ENCODE results near the gene PPM1M.
"Not testable (repeated sequence)": the region's sequence is repeated elsewhere in the genome, so short reads cannot be mapped to it uniquely, and the experiment has no call there.

Gene PPM1M

DNA sequence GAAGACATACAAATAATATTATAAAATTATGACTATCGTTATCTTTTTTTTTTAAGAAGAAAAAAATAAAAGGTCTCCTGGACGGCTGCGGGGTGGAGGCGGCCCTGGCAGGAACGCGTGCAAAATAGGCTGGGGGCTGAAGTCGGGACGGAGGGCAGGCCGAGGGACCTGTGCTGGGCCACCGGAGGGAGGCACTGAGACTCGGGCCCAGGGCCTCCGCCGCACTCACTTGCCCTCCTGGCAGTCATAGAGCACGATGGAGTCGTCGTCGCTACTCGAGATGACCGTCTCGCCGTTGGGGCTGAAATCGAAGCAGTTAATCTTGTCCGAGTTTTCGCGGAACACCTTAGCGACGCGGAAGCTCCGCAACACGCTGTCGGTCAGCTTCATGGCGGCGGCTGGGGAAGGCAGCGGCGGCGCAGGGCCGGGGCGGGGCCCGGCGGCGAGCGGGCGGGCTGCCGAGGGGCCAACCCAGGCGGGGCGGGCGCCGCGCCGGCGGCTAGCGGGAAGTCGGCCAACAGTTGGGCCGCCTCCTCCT lies 32.5 kb downstream of the PPM1M start:
- DNase-seq (ENCODE audit: low spot score), result no peak

DNA sequence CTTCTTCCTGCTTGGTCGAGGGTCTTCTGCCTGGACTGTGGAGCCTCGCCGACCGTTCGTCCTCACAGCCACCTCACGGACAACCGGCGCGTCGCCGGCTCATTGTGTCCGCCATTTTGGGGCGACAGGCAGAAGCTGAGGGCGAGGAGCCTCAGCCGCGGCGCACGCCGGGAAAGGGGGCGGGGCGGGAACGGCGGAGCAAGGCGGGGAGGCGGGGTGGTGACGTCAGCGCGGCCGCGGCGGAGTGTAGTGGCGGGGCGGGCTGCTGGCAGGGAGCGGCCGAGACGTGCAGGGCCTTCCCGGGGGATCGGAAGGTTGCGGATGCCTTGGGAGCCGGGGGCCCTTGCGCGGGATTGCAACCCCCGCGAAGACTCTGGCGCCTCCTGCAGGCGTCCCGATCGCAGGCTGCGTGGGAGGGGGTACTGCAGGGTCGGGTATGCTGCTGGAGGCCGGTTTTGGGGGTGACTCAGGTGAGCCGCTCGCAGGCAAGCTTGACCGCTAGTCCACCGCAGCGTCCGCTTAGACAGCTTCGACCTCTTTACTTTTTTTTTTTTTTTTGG lies 33.0 kb downstream of the PPM1M start, which contains the start of gene WDR82:
WDR82 (minus strand) TSS at position 140 of the 560 bp plus-strand sequence. CDS start 288 bp downstream, outside the sequence.
- peak; percentile 94 for DNase-seq (ENCODE audit: low spot score)

DNA sequence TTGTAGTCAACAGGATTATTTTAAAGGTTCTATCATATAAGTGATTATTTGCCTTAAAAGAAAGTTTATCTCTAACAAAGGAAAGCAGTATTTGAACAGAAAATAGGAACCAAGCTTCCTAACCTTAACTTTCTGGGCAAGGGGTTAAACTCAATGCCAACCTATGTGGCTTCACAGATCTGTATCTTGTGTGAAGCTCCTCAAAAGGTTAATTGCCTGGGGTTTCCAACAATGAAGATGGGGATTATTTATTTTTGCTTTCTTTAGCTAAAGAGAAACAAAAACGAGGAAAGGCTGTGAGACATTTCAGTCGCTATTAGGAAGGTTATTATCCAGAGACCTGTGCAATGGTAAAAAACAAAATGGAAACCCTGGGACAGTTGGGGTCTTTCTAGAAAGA lies 34.0 kb downstream of the PPM1M start:
- no peak for DNase-seq (ENCODE audit: low spot score)

DNA sequence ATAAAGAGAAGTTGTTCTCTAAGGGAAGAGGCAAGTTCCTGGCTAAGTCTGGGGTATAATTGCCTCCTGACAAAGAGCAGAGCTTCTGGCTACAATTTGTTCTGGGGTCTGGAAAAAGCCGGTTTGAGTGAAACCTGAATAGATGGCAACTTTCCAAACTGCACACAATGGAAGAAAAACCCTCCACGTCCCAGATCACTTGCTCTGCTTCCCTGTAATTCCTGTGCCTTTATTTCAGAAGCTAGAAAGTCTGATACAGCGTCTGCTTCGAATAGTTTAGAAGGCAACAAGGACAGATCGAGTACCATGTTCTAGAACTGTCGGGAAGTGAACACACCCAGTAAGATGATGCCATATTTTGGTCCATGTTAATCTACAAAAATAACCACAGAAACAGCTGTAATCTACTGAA lies 34.5 kb downstream of the PPM1M start:
- DNase-seq (ENCODE audit: low spot score), result peak; percentile 26

DNA sequence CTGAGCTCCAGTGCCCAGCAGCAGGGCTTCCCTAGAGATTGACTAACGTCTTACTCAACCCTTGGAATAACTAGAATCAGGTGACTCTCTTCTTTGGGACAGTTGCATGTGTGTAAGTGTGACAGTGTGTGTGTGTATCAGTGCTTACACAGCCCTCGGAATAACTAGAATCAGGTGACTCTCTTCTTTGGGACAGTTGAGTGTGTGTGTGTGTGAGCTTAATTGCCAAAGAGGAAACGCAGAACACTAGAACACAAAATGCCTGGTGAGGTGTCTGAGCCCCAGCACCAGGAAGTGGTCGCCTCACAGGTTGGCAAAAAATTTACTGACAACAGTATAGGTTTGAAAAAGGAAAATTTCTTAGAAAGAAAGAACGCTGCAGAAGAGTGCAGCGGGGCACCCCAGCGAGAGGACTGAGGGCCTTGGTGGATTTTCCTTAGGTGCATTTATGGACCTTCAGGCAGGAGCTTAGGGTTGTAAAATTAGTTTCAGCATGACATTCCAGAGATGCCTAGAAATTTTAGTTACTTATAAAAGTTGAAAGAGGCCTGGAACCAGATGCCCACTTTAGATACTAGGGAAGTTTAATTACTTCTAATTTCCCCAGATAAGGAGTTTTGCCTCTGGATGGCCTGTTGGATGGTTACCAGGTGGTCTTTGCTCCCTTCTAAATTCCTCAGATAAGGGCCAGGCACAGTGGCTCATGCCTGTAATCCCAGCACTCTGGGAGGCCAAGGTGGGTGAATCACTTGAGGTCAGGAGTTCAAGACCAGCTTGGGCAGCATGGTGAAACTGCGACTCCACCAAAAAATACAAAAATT lies 36.6 kb downstream of the PPM1M start:
- DNase-seq (ENCODE audit: low spot score), result peak; percentile 84

DNA sequence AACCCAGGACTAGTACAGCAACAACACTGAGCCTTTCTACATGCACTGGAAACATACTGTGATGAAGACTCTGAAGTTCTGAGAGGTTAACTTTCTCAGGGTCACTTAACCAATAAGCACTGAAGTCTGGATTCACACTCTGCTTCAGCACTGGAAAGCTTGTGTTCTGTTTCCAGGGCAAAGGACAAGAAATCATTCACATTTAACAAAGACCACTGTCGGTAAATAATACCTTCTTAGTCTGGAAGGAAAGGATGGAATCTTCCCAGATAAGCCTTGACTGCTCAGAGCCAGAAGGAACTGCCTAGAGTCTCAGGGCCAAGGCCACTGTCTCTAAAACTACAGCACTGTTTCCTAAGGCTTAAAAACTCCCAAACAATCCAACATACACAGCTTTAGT lies 37.7 kb downstream of the PPM1M start:
- DNase-seq (ENCODE audit: low spot score), result no peak

DNA sequence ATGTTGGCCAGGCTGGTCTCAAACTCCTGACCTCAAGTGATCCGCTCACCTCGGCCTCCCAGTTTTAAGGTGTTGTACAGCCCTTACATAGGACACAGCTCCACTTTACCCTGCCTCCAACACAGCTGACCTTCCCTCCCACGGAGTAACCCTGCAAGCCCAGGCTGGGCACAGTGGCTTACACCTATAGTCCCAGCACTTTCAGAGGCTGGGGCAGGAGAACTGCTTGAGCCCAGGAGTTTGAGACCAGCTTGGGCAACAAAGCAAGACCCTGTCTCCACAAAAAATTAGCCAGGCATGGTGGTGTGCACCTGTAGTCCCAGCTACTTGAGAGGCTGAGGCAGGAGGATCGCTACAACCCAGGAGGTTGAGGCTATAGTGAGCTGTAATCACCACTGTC lies 38.5 kb downstream of the PPM1M start:
- DNase-seq (ENCODE audit: low spot score), result not testable (repeated sequence)

DNA sequence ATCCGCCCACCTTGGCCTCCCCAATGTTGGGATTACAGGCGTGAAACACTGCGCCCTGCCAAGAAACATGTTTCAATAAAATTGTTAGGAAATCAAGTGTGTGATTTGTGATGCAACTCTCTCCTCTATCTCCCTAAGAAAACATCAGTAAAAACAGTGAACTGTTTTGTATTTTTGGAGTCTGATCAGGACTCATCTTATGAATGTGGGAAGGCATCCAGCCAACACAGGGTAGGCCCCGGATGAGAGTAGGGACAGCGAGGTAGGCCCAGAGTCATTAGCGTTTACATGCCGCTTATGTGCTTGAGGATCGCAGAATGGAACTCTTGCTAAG lies 41.2 kb downstream of the PPM1M start:
- DNase-seq (ENCODE audit: low spot score), result peak; percentile 34

DNA sequence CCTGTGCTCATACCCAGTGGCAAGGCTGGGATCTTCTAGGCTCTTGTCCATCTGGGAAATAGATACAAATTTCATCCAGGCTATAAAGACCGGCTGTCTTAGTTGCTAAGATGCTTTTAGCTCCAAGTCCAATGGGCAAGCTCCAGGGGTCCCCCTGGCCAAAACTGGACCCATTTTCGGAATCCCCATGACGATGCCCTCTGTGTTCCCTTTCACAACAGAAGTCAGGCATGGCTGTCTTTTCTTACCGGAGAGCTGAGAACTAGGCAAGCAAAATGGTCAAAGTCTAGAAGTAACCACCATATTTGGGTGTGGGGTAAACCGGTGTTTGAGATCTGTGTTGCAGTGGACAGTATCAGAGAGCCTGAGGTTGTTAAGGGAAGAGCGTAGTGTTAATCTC lies 43.1 kb downstream of the PPM1M start:
- no peak for DNase-seq (ENCODE audit: low spot score)

DNA sequence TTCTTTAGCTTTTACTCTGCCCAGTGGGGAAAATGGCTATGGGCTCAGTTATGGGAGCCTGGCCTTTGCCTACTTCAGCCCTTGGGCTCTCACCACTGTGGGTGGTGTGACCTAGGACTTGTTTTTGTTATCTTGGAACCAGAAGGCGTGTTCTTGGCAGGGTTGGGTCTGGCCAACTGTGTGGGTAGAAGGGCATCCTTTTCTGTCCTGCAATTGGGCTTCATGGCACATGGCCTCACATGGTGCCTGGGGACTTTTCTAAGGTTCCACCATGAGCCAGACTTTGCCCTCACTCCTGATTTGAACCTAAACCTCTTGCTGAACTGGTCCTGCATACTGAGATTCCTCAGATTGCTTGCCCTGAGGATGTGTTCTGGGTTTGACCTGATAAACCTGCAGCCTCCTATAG lies 43.8 kb downstream of the PPM1M start:
- no peak for DNase-seq (ENCODE audit: low spot score)

DNA sequence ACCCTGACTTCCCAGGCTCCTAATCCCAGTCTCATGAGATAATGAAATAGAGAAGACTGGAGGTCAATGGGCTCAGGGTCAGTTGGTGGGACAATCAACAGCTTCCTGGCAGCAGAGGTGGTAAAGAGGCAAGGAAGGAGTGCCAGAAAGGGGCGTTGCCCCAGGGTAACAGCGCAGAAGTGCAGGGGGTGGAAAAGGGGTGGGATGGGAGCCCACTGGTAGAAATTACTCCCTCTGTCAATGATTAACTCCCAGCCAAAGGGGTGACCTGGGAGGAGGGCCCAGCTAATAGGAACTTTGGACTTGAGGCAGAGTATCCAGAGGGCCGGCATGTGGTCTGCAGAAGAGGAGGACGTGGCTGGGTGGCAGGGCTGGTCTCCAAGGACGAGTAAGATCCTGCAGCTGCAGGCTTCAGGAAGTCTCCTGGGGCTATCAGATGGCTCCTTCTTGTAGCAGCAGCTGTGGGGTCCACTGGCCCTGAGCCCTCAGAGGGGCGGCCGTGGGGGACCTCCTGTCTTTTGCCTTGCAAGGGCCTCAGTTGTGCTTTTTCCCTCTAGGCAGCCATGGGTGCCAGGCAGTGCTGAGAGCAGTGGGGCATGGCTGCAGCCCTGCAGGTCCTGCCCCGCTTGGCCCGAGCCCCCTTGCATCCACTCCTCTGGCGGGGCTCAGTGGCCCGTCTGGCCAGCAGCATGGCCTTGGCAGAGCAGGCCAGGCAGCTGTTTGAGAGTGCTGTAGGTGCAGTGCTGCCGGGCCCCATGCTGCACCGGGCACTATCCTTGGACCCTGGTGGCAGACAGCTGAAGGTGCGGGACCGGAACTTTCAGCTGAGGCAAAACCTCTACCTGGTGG lies 44.4 kb downstream of the PPM1M start:
- no peak for DNase-seq (ENCODE audit: low spot score)

DNA sequence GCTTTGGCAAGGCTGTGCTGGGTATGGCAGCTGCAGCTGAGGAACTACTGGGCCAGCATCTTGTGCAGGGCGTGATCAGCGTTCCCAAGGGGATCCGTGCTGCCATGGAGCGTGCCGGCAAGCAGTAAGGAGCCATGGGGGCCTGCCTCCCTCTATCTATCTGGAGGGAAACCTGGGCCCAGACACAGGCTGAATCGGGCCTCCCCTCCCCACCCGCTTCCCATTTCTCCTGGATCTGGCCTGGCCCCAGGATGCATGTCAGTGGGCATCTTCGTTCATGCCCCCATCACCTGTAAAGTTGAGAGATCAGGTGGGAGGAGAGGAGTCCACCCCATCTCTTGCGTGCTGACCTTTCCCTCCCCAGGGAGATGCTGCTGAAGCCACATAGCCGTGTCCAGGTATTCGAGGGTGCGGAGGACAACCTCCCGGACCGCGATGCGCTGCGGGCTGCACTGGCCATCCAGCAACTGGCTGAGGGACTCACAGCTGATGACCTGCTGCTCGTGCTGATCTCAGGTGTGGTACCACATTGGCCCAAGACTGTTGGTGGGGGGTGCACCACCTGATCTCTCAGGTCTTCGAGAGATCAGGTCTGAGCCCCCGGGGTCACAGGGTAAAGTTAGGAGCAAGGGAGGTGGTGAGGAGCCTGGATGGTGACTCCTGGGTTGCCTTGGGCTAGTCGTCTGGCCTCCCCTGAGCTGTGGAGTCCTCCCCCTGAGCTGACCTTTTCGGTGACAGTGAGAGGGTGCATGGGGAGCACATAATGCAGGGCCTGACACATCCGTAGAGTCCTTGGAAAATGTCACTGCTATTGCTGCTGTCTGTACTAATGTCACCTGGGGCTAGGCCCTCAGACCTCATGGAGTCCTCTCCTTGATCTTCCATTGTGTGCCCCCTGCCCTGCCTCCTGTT lies 45.3 kb downstream of the PPM1M start:
- no peak for DNase-seq (ENCODE audit: low spot score)

DNA sequence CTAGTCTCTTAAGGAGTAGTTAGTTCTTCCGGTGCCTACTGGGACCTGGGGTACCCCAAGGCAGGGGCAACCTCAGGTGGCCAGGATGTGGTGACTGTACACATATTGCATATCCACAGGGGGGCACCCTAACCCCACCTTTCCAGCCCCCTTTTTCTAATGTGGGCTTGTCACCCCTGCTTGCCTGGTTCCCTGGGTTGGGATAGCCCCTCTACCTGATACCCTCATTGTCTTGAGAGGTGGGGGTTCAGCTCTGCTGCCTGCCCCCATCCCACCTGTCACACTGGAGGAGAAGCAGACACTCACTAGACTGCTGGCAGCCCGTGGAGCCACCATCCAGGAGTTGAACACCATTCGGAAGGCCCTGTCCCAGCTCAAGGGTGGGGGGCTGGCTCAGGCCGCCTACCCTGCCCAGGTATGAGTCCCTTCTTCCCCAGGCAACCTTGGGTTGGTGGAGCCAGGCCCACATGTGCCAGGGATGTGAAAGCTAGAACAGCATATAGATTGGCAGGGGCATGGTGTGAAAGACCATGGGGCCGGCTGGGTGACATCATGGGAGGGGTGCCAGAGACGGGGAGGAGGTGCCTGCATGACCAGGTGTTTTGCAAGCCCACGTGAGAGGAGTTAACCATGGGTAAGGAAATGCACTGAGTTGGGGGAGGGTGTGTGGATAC lies 46.1 kb downstream of the PPM1M start:
- DNase-seq (ENCODE audit: low spot score), result no peak

DNA sequence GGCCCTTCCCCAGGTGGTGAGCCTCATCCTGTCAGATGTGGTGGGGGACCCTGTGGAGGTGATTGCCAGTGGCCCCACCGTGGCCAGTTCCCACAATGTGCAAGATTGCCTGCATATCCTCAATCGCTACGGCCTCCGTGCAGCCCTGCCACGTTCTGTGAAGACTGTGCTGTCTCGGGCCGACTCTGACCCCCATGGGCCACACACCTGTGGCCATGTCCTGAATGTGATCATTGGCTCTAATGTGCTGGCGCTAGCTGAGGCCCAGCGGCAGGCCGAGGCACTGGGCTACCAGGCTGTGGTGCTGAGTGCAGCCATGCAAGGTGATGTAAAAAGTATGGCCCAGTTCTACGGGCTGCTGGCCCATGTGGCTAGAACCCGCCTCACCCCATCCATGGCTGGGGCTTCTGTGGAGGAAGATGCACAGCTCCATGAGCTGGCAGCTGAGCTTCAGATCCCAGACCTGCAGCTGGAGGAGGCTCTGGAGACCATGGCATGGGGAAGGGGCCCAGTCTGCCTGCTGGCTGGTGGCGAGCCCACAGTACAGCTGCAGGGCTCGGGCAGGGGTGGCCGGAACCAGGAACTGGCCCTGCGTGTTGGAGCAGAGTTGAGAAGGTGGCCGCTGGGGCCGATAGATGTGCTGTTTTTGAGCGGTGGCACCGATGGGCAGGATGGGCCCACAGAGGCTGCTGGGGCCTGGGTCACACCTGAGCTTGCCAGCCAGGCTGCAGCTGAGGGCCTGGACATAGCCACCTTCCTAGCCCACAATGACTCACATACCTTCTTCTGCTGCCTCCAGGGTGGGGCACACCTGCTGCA lies 46.9 kb downstream of the PPM1M start:
- DNase-seq (ENCODE audit: low spot score), result no peak

DNA sequence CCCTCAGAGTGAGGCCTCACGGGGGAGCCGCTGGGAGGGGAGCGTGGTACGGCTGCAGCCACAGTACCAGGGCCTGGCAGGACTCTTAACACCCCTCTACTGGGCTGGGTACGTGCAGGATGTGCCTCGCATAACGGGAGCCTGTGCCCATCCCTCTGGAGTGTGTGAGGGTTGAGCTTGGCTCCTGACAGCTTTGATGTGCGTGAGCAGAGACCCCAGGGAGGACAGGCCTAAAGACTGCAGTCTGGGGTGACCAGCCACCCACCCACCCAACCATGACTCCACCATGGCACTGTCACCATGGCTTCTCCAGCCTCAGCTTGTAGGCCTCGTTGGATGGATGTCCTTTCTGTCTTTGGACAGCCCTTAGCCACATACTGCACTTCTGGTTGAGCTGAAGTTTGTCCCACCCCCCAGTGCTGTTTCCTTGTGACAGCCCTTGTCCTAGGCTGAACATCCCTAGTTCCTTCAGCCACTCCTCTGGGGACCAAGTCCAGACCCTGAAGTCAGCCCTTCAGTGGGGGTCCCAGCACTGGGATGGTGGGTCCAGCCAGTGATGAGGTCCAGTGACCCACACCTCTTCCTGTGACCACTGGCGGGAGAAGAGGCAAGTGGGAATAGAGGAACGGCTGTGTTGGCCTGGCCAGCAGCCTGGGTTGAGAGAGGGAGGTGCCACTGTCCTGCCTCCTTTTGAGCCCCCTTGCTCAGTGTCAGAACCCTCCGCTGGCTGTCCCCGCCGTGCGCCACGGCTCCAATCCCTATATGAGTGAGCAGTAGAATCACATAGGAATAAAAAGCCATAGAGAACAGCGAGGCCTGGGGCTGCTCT lies 48.1 kb downstream of the PPM1M start:
- no peak for DNase-seq (ENCODE audit: low spot score)

DNA sequence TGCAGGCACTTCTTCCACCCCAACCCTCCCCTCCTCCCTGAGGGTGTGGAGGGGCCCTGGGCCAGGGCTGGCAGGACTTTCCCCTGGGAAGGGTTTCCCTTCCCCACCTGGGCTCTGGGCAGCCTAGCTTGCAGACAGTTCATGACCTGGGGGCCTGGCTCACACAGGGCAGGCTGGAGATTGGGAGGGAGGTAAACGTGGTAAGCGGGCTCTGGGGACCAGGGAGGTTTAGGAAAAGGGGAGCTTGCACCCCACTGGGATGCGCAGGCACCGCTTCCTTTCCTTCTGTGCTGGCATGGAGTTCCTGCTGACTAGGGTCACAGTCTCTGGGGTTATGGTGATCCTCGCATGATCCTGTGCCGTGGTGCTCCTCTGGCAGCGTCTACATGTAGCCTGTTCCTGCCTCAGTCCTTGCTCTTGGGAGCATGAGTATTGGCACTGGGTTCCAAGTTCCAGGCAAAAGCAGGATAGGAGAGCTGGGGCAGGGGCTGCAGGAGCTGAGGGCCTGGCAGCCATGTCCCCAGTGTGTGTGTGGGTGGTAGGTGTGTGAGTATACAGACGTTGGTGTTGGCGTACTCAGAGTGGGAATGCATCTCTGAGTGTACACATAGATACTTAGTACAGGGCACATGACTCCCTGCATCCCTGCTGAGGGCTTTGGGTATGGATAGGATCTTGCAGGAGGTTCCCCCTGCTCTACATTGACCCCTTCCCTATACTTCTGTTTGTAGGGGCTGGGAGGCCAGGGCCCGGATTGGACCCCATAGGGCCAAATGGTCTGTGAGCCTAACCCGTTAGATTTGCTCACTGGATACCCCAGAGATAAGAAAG lies 49.0 kb downstream of the PPM1M start:
- no peak for DNase-seq (ENCODE audit: low spot score)

DNA sequence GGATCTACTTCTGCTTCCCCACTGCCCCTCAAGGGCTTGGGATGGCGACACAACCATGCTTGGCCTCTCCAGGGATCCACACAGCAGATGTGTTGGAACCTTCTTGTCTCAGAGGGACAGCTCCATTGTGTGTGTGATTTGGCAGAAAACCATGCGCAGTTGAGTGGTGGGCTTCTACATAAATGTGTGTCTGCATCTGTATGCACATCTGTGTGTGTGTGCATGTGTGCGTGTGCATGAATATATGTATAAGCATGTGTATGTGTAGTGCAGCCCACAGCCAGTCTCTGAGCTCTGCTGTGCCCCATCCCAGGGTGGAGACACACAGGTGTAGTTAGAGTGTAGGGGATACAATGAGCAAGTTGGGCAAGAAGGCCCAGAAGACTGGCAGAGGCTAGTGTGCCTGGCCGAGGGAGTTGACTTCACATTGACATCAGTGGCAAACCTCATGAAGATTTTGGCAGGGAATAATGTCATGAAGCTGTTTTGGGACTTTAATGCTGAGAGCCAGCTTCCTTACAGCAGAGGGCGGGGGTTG lies 50.2 kb downstream of the PPM1M start:
- DNase-seq (ENCODE audit: low spot score), result no peak

All from kidney tubule cell (primary cell).